Activated CD4-positive, alpha-beta T cell treated with anti-CD3 and anti-CD28 coated beads for 24 hours (primary cell): ENCODE data around the gene GLDC.
A peak's percentile ranks its signal among the peaks of the same experiment; 100 is the strongest.
"Not testable (repeated sequence)": the region's sequence is repeated elsewhere in the genome, so short reads cannot be mapped to it uniquely, and the experiment has no call there.

Source experiments
- DNase-seq, 2 donors: peaks; one replicate each; pipeline ENCODE4 v3.0.0-alpha.2; 2020; ENCODE audit warnings: low read depth in 2 of 2

Gene GLDC

GRCh38 chr9:6664204-6664680 lies 18.7 kb upstream of the GLDC start:
- no peak for DNase-seq

GRCh38 chr9:6660512-6660911 lies 15.0 kb upstream of the GLDC start:
- DNase-seq: no peak

- DNase-seq: no peak
These were observed 13.3 kb upstream of the GLDC start for GRCh38 chr9:6658628-6659353.

- no peak for DNase-seq
These were observed 11.2 kb upstream of the GLDC start for GRCh38 chr9:6656614-6657300.

GRCh38 chr9:6655036-6655435 lies 9.5 kb upstream of the GLDC start:
- DNase-seq: no peak

GRCh38 chr9:6646293-6646636 lies 736 bp upstream of the GLDC start:
- DNase-seq: peak; percentile 7 to 18

GRCh38 chr9:6645105-6645354 lies 499 bp downstream of the GLDC start:
- DNase-seq: not testable (repeated sequence)

GRCh38 chr9:6644346-6645104 lies 1.0 kb downstream of the GLDC start:
- DNase-seq: no peak

- no peak for DNase-seq
These were observed 3.6 kb downstream of the GLDC start for GRCh38 chr9:6641961-6642360.

GRCh38 chr9:6641561-6641960 lies 4.0 kb downstream of the GLDC start:
- no peak for DNase-seq

- DNase-seq: no peak
These were observed 4.5 kb downstream of the GLDC start for GRCh38 chr9:6641056-6641455.

GRCh38 chr9:6640268-6641051 lies 5.1 kb downstream of the GLDC start:
- no peak for DNase-seq

- no peak for DNase-seq
These were observed 5.9 kb downstream of the GLDC start for GRCh38 chr9:6639622-6640021.

GRCh38 chr9:6634444-6634843 lies 11.1 kb downstream of the GLDC start:
- no peak for DNase-seq

GRCh38 chr9:6633378-6633777 lies 12.2 kb downstream of the GLDC start:
- DNase-seq: no peak

GRCh38 chr9:6632516-6633183 lies 12.9 kb downstream of the GLDC start:
- DNase-seq: no peak

- DNase-seq: no peak
These were observed 14.4 kb downstream of the GLDC start for GRCh38 chr9:6631207-6631512.

- no peak for DNase-seq
These were observed 14.9 kb downstream of the GLDC start for GRCh38 chr9:6630502-6631206.

GRCh38 chr9:6628704-6629103 lies 16.8 kb downstream of the GLDC start:
- DNase-seq: no peak

- DNase-seq: no peak
These were observed 20.2 kb downstream of the GLDC start for GRCh38 chr9:6625363-6625762.

- not testable (repeated sequence) for DNase-seq
These were observed 22.7 kb downstream of the GLDC start for GRCh38 chr9:6622784-6623183.
